ENCODE measurements around the gene HCLS1.
"Not testable (repeated sequence)": the region's sequence is repeated elsewhere in the genome, so short reads cannot be mapped to it uniquely, and the experiment has no call there.

The HCLS1 gene

GRCh38 chr3:121654493-121655385 lies 6.0 kb downstream of the HCLS1 start:
- no peak for DNase-seq

GRCh38 chr3:121651684-121652083 lies 9.0 kb downstream of the HCLS1 start:
- DNase-seq = peak; percentile 10

DNA sequence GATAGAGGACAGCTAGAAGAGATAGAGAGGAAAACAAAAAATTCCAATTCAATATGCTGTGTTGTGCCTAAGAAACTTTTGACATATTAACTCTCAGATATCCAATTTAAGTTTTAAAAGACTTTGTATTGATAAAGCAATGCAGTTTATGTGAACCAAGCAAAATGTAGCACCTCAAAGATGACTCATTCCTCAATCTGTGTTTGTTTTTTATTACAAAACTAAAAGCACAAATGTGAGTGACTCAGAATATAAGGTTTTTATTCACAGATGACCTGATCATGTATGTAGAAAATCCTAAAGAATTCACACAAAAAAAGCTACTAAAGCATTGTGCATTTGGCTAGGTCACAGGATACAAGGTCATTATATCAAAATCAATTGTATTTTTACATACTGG lies 11.1 kb downstream of the HCLS1 start:
- DNase-seq = peak; percentile 20

- DNase-seq = no peak
These were observed 12.3 kb downstream of the HCLS1 start for GRCh38 chr3:121648219-121648958.

GRCh38 chr3:121645054-121645453 lies 15.6 kb downstream of the HCLS1 start:
- DNase-seq = no peak

DNA sequence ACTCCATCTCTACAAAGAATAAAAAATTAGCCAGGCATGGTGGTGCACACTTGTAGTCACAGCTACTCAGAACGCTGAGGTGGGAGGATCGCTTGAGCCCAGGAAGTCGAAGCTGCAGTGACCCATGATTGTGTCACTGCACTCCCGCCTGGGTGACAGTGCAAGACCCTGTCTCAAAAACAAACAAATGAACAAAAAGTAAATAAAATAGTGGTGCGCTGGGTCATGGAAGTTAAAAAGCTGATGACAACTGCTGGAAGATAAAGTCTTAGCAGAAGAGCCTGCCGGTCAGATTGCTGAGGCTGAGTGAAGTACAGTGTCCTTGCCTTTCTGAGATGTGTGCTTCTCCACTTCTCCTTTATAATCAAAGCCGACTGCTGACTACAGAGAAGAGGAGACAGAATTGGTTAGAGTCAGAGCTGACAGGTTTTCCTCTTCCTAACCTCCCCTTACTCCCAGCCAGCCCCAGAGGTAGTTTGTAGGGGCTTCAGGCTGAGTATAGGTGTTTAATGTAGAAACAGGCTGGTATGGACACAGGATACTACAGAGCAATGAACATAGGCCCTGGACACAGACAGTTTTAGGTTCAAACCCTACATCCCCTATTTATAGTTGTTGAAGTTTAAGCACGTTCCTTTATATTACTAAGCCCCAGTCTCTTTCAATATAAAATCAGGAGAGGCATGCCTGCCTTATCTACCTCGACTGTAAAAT lies 17.9 kb downstream of the HCLS1 start:
- DNase-seq = no peak

- no peak for DNase-seq
These were observed 19.6 kb downstream of the HCLS1 start for GRCh38 chr3:121641127-121641526.

DNA sequence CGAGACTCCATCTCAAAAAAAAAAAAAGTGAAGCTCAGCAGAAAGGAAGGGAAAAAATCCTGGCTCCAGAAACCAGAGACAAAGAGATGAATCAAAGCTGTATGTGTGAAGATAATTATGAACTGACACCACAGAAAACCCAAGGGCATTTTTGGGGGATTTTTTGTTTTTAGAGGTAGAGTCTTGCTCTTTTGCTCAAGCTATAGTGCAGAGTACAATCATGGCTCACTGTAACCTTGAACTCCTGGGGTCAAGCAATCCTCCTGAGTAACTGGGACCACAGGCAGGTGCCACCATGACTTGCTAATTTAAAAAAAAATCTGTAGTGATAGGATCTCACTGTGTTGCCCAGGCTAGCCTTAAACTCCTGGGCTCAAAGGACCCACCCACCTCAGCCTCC lies 22.8 kb downstream of the HCLS1 start:
- no peak for DNase-seq

- DNase-seq = no peak
These were observed 30.3 kb downstream of the HCLS1 start for GRCh38 chr3:121630355-121630754.

DNA sequence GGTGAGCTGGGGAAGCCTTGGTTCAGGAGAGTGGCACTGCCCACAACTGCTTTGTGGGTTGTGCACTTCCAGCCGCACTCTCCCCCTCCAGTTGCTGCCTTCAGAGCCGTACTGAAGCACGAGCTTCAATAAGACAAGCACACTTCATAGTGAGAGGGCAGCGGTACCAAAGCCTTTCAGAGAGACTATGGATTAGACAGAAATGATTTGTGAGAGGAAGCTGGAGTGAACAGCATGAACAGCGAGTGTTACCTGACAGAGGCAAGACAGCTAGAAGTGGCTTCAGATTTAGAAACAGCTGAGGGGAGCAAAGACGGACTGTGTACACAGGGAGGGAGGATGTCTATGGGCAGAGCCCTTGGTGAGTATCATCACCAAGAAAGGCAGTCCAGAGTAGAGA lies 31.1 kb downstream of the HCLS1 start:
- no peak for DNase-seq

DNA sequence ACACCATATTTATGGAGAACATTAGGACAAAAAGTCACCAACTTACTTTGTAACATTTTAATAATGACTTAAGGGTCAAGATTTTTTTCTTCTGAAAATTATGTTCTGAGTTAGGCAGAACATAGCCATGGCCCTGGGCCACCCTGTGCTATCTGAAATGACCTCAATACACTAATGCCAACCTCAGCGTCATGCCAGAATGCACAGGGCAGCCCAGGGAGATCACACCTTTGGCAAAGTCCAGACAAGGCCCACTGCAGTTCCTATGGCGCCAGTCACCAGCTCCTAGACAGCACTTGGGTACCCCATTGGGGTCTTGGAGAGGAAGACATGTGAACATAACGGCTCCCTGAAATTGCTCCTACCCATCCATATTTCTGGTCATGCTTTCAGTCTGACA lies 33.1 kb downstream of the HCLS1 start:
- no peak for DNase-seq

GRCh38 chr3:121627211-121627610 lies 33.5 kb downstream of the HCLS1 start:
- no peak for DNase-seq

DNA sequence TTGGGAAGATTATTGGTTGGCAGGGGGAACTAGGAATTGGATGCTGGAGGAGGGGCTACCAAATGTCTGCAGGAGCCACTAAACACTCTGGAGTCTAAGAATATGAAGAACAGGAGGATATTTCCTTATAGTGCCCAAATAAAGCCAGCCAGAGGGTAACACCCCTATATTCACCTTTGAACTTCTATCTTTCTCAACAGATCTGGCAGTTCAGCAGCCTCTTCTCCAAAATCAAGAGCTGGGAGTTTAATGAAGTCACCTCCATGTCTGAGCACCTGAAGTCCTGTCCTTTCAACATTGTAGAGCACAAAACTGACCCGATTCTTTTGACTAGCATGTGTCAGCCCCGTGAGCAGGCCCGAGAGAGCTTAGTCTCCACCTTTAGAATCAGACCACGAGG lies 34.2 kb downstream of the HCLS1 start:
- no peak for DNase-seq

DNA sequence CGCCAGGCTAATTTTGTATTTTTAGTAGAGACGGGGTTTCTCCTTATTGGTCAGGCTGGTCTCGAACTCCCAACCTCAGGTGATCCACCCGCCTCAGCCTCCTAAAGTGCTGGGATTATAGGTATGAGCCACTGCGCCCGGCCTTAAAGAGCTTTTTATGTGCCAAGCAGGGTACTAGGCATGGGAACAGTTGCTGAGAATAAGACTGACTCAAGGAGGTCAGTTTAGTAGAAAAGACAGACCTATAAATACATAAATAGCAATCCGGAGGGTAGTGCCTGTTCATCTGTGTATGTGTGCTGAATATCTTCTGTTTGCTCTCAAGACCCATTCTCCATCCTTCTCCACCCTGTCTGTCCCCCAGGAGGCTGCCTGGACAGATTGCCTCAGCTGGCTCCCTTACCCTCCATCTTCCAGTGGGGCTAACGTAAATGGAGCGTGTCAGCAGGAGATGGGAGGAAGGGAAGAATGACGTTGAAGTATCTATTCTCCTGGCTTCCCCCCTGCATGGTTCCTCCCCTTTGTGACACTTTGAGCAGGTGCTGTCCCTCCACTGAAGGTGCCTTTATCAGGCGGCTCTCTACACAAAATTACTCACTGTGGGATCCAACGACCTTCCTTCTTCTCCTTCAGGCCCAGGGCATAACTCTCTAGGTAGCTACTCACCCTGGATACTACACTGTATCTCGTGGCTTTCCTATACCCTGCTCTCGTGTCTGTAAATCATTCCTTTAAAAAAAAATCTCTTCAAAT lies 36.4 kb downstream of the HCLS1 start:
- DNase-seq = no peak

GRCh38 chr3:121621491-121621890 lies 39.2 kb downstream of the HCLS1 start:
- DNase-seq = no peak

DNA sequence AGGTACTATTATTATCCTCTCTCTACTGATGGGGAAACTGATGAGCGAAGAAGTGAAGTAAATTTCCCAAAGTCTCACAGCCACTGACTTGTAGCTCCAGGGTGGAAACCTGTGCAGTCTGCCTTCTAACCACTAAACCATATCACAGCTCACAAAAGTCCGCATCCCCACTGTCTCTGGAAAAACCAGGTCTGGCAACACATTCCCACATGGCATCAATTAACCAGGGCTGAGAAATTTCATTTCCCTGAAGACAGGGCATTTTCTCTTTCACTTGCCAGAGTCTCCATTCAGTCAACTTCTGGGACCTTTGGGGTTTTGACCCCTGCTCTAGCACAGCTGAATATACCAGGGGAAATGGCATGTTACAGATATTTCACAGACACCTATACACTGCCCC lies 41.0 kb downstream of the HCLS1 start:
- no peak for DNase-seq

GRCh38 chr3:121606106-121606505 lies 54.6 kb downstream of the HCLS1 start:
- DNase-seq = no peak

- DNase-seq = no peak
These were observed 55.9 kb downstream of the HCLS1 start for GRCh38 chr3:121604759-121605158.

GRCh38 chr3:121601212-121601812 lies 59.4 kb downstream of the HCLS1 start:
- DNase-seq = no peak

GRCh38 chr3:121599900-121600299 lies 60.8 kb downstream of the HCLS1 start:
- DNase-seq = not testable (repeated sequence)

GRCh38 chr3:121598564-121598963 lies 62.1 kb downstream of the HCLS1 start:
- no peak for DNase-seq

DNA sequence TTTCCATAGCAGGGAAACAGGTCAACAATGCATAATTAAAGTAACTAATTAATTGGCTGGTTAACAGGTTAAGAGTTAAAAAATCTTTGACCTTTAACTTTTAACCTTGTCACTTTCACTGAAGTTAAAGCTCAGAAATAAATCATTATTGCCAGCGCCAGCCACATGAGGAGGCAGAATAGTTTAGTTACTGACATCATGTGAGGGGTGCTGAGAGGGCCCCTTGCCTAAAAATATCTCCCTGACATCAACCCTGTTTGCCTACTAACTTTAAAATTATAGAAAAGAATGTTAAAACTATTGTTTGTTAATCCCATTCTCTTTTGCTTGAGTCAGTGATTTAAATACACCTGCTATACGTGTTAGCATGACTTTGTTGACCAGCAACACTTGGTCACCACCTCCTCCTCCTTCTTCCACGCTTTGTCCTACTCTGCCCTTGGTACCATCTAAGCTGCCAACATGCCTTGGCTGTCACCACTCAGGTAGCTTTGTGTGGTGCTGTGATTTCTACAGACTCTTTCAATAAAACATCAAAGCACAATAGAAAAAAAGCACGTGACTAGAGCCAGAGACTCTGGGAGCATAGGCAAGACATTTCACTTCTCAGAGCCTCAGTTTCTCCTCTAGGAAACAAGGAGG lies 64.8 kb downstream of the HCLS1 start:
- no peak for DNase-seq

Data from EL (cell line).